ENCODE data around the gene CEP128. TPM values are rescaled to one million over a fixed set of nuclear protein-coding genes. Genes with fewer than 3 reads are reported as not detected.

Gene CEP128
- total and polyA plus RNA-seq, 7 experiments from 2014 or later, result 4.2 to 22.8 (median 9.9) TPM

DNA sequence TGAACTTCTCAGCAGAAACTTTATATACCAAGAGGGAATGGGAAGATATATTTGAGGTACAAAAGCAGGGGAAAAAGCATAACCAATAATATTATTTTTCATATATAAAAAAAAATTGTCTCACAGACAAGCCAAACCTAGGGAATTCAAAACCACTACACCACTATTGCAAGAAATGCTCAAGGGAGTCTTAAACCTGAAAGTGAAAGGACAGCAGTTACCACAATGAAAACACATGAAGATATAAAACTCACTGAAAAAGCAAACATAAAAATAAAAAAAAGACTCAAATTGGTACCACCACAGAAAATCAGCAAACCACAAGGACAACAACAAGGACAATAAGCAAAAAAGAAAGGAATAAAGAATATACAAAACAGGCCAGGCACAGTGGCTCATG lies 131.9 kb downstream of the CEP128 start:
- ChIA-PET CTCF (no interaction called here), POLR2A (no interaction called here)
- H3K4me3 ChIP-seq (ENCODE audit: low read length), result no peak overlapping the region
- H3K4me1 Mint-ChIP-seq, result peaks cover 0 to 9% (median 0%) of the 10 kb centered on the region in 7 donors
- no peaks in the 10 kb centered on the region for H3K36me3 ChIP-seq (ENCODE audit: control insufficient read depth in 2 of 3, insufficient read depth in 3 of 3, low read length in 3 of 3)
- no peak for ATAC-seq
- H3K36me3 Mint-ChIP-seq, result peaks cover 9 to 31% (median 21%) of the 10 kb centered on the region in 5 donors
- H3K27me3 Mint-ChIP-seq, result no peaks in the 10 kb centered on the region
- H3K27ac ChIP-seq (ENCODE audit: low read depth, low read length), result no peak overlapping the region
- peak overlapping the region in 1 of 9 donors; percentile 44 for H3K27ac Mint-ChIP-seq
- peak overlapping the region in 1 of 10 donors; percentile 26 for H3K4me3 Mint-ChIP-seq
- intact Hi-C loops (cut with micrococcal nuclease), result loop anchor here in 1 of 2 donors (2.0 kb wide), 1 partner anchor 15 kb away; no protein-coding TSS in a partner anchor
- H3K9me3 ChIP-seq (ENCODE audit: control insufficient read depth in 2 of 3, low read length in 3 of 3), result no peaks in the 10 kb centered on the region
- no peak for DNase-seq
- H3K27me3 ChIP-seq (ENCODE audit: control insufficient read depth in 2 of 2, insufficient read depth in 2 of 2, low read length in 2 of 2), result no peaks in the 10 kb centered on the region
- H3K4me1 ChIP-seq (ENCODE audit: control insufficient read depth in 2 of 2, insufficient read depth in 2 of 2, low read length in 2 of 2), result no peaks in the 10 kb centered on the region
- peaks cover 7 to 38% (median 22%) of the 10 kb centered on the region in 11 donors for H3K9me3 Mint-ChIP-seq

- DNase-seq (no peak), ATAC-seq (no peak)
- no peak overlapping the region for H3K4me3 ChIP-seq (ENCODE audit: low read length)
- H3K27me3 ChIP-seq (ENCODE audit: control insufficient read depth in 2 of 2, insufficient read depth in 2 of 2, low read length in 2 of 2), result no peaks in the 10 kb centered on the region
- CTCF ChIA-PET, result no interaction called here
- Mint-ChIP-seq H3K36me3 (peaks cover 12 to 36% (median 22%) of the 10 kb centered on the region in 5 donors), H3K4me1 (peaks cover 0 to 9% (median 0%) of the 10 kb centered on the region in 7 donors), H3K4me3 (no peak overlapping the region), H3K27me3 (no peaks in the 10 kb centered on the region), H3K9me3 (peaks cover 2 to 36% (median 21%) of the 10 kb centered on the region in 11 donors), H3K27ac (no peak overlapping the region)
- H3K9me3 ChIP-seq (ENCODE audit: control insufficient read depth in 2 of 3, low read length in 3 of 3), result no peaks in the 10 kb centered on the region
- no peaks in the 10 kb centered on the region for H3K36me3 ChIP-seq (ENCODE audit: control insufficient read depth in 2 of 3, insufficient read depth in 3 of 3, low read length in 3 of 3)
- intact Hi-C loops (cut with micrococcal nuclease), result no loop called here
- H3K4me1 ChIP-seq (ENCODE audit: control insufficient read depth in 2 of 2, insufficient read depth in 2 of 2, low read length in 2 of 2), result no peaks in the 10 kb centered on the region
- no peak overlapping the region for H3K27ac ChIP-seq (ENCODE audit: low read depth, low read length)
- POLR2A ChIA-PET, result no interaction called here
Observed at GRCh38 chr14:80805136-80805535, 136.4 kb downstream of the CEP128 start.

DNA sequence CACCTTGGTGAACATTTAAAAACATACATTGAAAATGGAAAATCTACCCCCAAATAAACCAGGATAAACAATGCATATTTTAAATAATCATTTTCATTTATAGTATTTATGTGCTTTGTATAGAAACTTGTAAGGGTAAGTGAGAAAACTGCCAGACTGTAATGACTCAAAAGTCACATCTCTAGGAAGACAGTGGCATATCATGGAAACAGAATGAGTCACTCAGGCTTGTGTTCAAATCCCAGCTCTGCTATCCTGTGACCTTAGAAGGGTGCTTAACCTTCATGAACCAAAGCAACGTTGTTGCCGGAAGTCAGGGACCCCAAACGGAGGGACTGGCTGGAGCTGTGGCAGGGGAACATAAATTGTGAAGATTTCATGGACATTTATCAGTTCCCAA lies 142.7 kb downstream of the CEP128 start:
- peaks cover 0 to 4% (median 0%) of the 10 kb centered on the region in 7 donors for H3K4me1 Mint-ChIP-seq
- H3K4me1 ChIP-seq (ENCODE audit: control insufficient read depth in 2 of 2, insufficient read depth in 2 of 2, low read length in 2 of 2), result no peaks in the 10 kb centered on the region
- intact Hi-C loops (cut with micrococcal nuclease), result no loop called here
- H3K9me3 Mint-ChIP-seq, result peaks cover 2 to 26% (median 14%) of the 10 kb centered on the region in 11 donors
- H3K27me3 ChIP-seq (ENCODE audit: control insufficient read depth in 2 of 2, insufficient read depth in 2 of 2, low read length in 2 of 2), result no peaks in the 10 kb centered on the region
- H3K4me3 ChIP-seq (ENCODE audit: low read length), result no peak overlapping the region
- no peak overlapping the region for H3K27ac Mint-ChIP-seq
- no peaks in the 10 kb centered on the region for H3K9me3 ChIP-seq (ENCODE audit: control insufficient read depth in 2 of 3, low read length in 3 of 3)
- ATAC-seq (no peak), DNase-seq (no peak)
- ChIA-PET POLR2A (no interaction called here), CTCF (no interaction called here)
- no peaks in the 10 kb centered on the region for H3K27me3 Mint-ChIP-seq
- H3K36me3 ChIP-seq (ENCODE audit: control insufficient read depth in 2 of 3, insufficient read depth in 3 of 3, low read length in 3 of 3), result no peaks in the 10 kb centered on the region
- H3K36me3 Mint-ChIP-seq, result peaks cover 13 to 20% (median 15%) of the 10 kb centered on the region in 5 donors
- no peak overlapping the region for H3K4me3 Mint-ChIP-seq
- no peak overlapping the region for H3K27ac ChIP-seq (ENCODE audit: low read depth, low read length)

DNA sequence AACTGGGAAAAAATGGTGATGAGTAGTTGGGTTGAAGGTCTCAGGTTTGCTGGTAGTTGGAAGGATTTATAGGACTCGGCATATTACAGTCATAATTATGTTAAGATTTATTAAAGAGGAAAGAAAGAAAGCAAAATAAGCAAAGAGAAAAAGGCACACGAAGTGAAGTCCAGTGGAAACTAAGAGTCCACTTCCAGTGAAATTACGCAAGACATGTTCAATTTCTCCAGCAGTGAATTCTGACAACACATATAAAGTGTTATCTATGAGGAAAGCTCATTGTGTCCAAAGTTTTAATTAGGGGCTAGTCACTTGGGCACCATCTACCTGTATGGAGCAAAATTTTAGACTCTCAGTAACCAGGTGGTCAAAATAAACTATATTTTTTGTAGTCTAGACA lies 143.3 kb downstream of the CEP128 start:
- no peaks in the 10 kb centered on the region for H3K27me3 ChIP-seq (ENCODE audit: control insufficient read depth in 2 of 2, insufficient read depth in 2 of 2, low read length in 2 of 2)
- H3K9me3 ChIP-seq (ENCODE audit: control insufficient read depth in 2 of 3, low read length in 3 of 3), result no peaks in the 10 kb centered on the region
- H3K9me3 Mint-ChIP-seq, result peaks cover 2 to 26% (median 14%) of the 10 kb centered on the region in 11 donors
- H3K4me1 ChIP-seq (ENCODE audit: control insufficient read depth in 2 of 2, insufficient read depth in 2 of 2, low read length in 2 of 2), result no peaks in the 10 kb centered on the region
- intact Hi-C loops (cut with micrococcal nuclease), result no loop called here
- peaks cover 13 to 17% (median 15%) of the 10 kb centered on the region in 5 donors for H3K36me3 Mint-ChIP-seq
- no peaks in the 10 kb centered on the region for H3K27me3 Mint-ChIP-seq
- no peak overlapping the region for H3K27ac Mint-ChIP-seq
- no peak for ATAC-seq
- H3K27ac ChIP-seq (ENCODE audit: low read depth, low read length), result no peak overlapping the region
- no peak overlapping the region for H3K4me3 ChIP-seq (ENCODE audit: low read length)
- DNase-seq, result no peak
- CTCF ChIA-PET, result no interaction called here
- no peak overlapping the region for H3K4me3 Mint-ChIP-seq
- H3K4me1 Mint-ChIP-seq, result peaks cover 0 to 4% (median 0%) of the 10 kb centered on the region in 7 donors
- POLR2A ChIA-PET, result no interaction called here
- no peaks in the 10 kb centered on the region for H3K36me3 ChIP-seq (ENCODE audit: control insufficient read depth in 2 of 3, insufficient read depth in 3 of 3, low read length in 3 of 3)

DNA sequence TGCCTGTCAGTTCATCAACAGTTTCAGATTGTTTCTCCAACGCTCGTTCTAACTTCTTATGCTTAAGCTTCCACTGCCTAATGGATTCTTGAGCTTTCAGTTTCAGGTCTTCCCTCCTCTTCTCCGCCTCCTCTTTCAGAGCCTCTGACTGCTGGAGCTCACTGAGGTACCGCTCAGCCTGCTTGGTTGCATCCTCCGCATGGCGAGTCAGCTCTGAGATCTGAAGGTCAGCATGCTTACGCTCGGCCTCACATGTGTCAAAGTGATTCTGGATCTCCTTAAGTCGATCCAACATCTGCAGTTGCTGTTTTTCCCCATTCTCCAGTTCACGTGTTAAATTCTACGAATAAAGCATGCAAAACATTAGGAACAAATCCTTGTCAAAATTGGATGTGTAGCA lies 148.8 kb downstream of the CEP128 start:
- no peaks in the 10 kb centered on the region for H3K36me3 ChIP-seq (ENCODE audit: control insufficient read depth in 2 of 3, insufficient read depth in 3 of 3, low read length in 3 of 3)
- DNase-seq, result no peak
- ATAC-seq, result no peak
- peaks cover 0 to 25% (median 12%) of the 10 kb centered on the region in 5 donors for H3K36me3 Mint-ChIP-seq
- H3K27me3 Mint-ChIP-seq, result no peaks in the 10 kb centered on the region
- intact Hi-C loops (cut with micrococcal nuclease), result no loop called here
- H3K9me3 Mint-ChIP-seq, result peaks cover 0 to 3% (median 0%) of the 10 kb centered on the region in 11 donors
- no peak overlapping the region for H3K27ac ChIP-seq (ENCODE audit: low read depth, low read length)
- H3K9me3 ChIP-seq (ENCODE audit: control insufficient read depth in 2 of 3, low read length in 3 of 3), result no peaks in the 10 kb centered on the region
- H3K4me1 Mint-ChIP-seq, result peaks cover 0 to 2% (median 0%) of the 10 kb centered on the region in 7 donors
- no peak overlapping the region for H3K27ac Mint-ChIP-seq
- ChIA-PET CTCF (no interaction called here), POLR2A (no interaction called here)
- H3K27me3 ChIP-seq (ENCODE audit: control insufficient read depth in 2 of 2, insufficient read depth in 2 of 2, low read length in 2 of 2), result no peaks in the 10 kb centered on the region
- no peak overlapping the region for H3K4me3 Mint-ChIP-seq
- no peaks in the 10 kb centered on the region for H3K4me1 ChIP-seq (ENCODE audit: control insufficient read depth in 2 of 2, insufficient read depth in 2 of 2, low read length in 2 of 2)
- no peak overlapping the region for H3K4me3 ChIP-seq (ENCODE audit: low read length)

DNA sequence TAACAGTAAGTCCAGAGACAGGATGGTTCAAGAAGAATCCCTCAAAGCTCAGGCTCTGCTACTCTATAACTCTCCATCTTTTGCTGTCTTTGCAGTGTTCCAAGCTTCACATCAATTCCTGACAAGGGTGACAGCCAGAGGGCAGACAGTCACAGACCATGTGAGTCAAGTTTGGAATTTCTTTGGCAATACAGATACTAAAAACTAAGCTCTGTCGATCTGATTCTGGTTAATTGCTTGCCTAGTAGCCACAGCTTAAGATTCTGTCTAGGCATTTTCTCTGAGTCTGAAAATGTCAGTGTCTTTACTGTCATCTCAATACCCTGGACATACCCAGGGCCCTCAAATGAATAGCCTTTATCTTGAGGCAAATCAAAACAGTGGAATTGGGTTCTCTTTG lies 153.7 kb downstream of the CEP128 start:
- H3K4me1 ChIP-seq (ENCODE audit: control insufficient read depth in 2 of 2, insufficient read depth in 2 of 2, low read length in 2 of 2), result no peaks in the 10 kb centered on the region
- no peaks in the 10 kb centered on the region for H3K36me3 ChIP-seq (ENCODE audit: control insufficient read depth in 2 of 3, insufficient read depth in 3 of 3, low read length in 3 of 3)
- Mint-ChIP-seq H3K36me3 (peaks cover 4 to 36% (median 22%) of the 10 kb centered on the region in 5 donors), H3K4me1 (no peaks in the 10 kb centered on the region), H3K9me3 (no peaks in the 10 kb centered on the region), H3K27me3 (no peaks in the 10 kb centered on the region), H3K4me3 (no peak overlapping the region), H3K27ac (no peak overlapping the region)
- H3K4me3 ChIP-seq (ENCODE audit: low read length), result no peak overlapping the region
- intact Hi-C loops (cut with micrococcal nuclease), result no loop called here
- no peak for ATAC-seq
- ChIA-PET CTCF (no interaction called here), POLR2A (no interaction called here)
- no peaks in the 10 kb centered on the region for H3K9me3 ChIP-seq (ENCODE audit: control insufficient read depth in 2 of 3, low read length in 3 of 3)
- H3K27ac ChIP-seq (ENCODE audit: low read depth, low read length), result no peak overlapping the region
- DNase-seq, result no peak
- no peaks in the 10 kb centered on the region for H3K27me3 ChIP-seq (ENCODE audit: control insufficient read depth in 2 of 2, insufficient read depth in 2 of 2, low read length in 2 of 2)

GRCh38 chr14:80784820-80785219 lies 156.7 kb downstream of the CEP128 start:
- Histone ChIP-seq H3K4me3 (ENCODE audit: low read length) (no peak overlapping the region), H3K4me1 (ENCODE audit: control insufficient read depth in 2 of 2, insufficient read depth in 2 of 2, low read length in 2 of 2) (no peaks in the 10 kb centered on the region), H3K36me3 (ENCODE audit: control insufficient read depth in 2 of 3, insufficient read depth in 3 of 3, low read length in 3 of 3) (no peaks in the 10 kb centered on the region), H3K27me3 (ENCODE audit: control insufficient read depth in 2 of 2, insufficient read depth in 2 of 2, low read length in 2 of 2) (no peaks in the 10 kb centered on the region), H3K9me3 (ENCODE audit: control insufficient read depth in 2 of 3, low read length in 3 of 3) (no peaks in the 10 kb centered on the region), H3K27ac (ENCODE audit: low read depth, low read length) (no peak overlapping the region)
- intact Hi-C loops (cut with micrococcal nuclease), result no loop called here
- Mint-ChIP-seq H3K4me1 (peaks cover 0 to 4% (median 0%) of the 10 kb centered on the region in 7 donors), H3K4me3 (no peak overlapping the region), H3K9me3 (no peaks in the 10 kb centered on the region), H3K27me3 (no peaks in the 10 kb centered on the region), H3K27ac (no peak overlapping the region), H3K36me3 (peaks cover 4 to 29% (median 16%) of the 10 kb centered on the region in 5 donors)
- ChIA-PET POLR2A (no interaction called here), CTCF (no interaction called here)
- no peak for DNase-seq
- ATAC-seq, result no peak
